Measurements from ENCODE around the gene ATXN10.
"Not testable (repeated sequence)": the region's sequence is repeated elsewhere in the genome, so short reads cannot be mapped to it uniquely, and the experiment has no call there.

The ATXN10 gene

DNA sequence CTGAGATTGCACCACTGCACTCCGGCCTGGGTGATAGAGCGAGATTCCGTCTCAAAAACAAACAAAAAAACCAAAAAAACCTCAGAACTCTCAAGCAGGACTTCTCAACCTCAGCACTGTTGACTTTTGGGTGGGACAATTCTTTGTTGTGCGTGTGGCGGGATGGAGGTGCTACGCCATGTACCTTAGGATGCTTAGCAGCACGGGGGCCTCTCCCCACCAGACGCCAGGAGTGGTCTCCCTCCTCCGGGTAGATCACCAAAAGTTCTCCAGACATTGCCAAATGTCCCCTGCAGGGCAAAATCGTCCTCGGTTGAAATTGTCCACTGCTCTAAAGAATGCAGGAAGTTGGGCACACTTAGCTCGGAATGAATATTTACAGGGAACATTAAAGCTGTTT, 26.9 kb upstream of the ATXN10 start:
- no peak for DNase-seq

DNA sequence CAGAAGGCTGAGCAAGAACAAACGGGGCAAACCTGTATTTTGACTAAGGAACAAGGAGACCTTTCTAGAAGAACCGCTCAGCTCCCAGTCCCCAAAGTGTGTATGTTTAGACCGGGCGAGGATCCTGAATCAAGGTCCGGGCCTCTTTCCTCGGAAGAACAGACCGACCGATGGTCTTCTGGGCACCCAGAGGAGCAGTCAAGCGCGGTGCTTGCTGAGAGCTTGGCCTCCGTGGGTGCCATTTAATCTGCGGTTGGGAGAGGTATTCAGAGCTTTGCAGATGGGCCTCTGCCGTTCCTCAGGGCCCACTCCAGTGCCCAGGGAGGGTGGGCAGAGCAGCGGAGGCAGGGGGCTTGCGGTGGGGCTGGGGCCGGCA, 26.5 kb upstream of the ATXN10 start:
- no peak for DNase-seq

GRCh38 chr22:45645526-45646414, 25.9 kb upstream of the ATXN10 start:
- peak; percentile 77 for DNase-seq

GRCh38 chr22:45647532-45648225, 24.0 kb upstream of the ATXN10 start:
- no peak for DNase-seq

GRCh38 chr22:45648301-45649117, 23.1 kb upstream of the ATXN10 start:
- no peak for DNase-seq

DNA sequence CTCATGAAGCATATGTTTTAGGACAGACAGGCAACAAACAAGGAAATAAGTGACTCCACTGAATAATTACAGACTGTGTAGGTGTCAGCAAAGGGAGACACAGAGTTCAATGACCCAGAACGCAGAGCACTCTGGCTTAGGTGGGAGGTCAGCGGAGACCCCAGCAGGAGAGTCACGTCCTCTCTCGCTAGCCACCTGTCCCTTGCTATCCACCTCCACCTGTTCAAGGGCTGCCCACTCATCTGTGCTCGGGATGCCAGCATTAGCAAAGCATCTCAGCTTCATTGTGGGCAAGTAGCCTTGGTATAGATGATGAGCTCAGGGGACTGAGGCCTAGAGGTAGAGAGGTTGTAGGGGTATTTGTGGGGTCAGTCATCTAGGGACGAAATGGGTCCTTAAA, 21.8 kb upstream of the ATXN10 start:
- DNase-seq: no peak

- no peak for DNase-seq
These were observed 20.9 kb upstream of the ATXN10 start for GRCh38 chr22:45650721-45651120.

- DNase-seq: no peak
These were observed 19.6 kb upstream of the ATXN10 start for GRCh38 chr22:45651931-45652528.

DNA sequence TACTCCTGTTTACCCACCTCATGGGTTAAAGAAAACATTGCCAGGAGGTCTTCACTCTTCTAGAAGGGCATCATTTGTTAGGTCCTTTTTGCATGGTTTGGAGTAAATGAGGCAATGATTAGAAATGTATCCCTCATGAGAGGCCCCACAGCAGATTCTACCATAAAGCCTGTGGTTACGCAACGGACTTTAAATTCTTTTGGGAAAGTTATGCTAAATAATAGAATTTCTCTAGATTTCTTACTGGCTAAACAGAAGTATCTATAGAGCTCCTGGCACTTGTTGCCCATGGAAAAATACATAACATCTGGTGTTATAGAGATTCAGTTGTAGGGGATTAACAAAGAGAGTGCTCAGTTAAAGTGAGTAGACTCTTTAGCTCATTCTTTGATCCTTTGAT, 15.1 kb upstream of the ATXN10 start:
- DNase-seq: no peak

GRCh38 chr22:45657701-45658100, 13.9 kb upstream of the ATXN10 start:
- no peak for DNase-seq

GRCh38 chr22:45664136-45664646, 7.4 kb upstream of the ATXN10 start:
- DNase-seq: no peak

DNA sequence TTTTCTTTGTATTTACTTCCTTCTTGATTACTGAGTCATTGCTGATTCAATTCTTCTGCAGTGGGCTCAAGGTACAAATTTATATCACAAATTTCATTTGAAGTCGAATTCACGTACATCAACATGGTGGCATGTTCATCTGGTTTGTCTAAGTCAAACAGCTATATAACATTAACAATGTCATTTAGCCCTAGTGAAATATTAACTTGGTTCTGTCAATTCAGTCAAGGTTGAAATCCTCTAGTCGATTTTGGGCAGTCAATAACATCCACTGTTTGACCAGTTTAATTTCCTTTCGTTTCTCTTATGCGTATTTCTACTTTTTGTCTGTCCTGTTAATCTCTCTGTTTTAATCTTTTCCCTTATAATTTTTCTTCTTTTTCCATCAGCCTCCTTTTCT, 4.1 kb upstream of the ATXN10 start:
- DNase-seq: no peak

DNA sequence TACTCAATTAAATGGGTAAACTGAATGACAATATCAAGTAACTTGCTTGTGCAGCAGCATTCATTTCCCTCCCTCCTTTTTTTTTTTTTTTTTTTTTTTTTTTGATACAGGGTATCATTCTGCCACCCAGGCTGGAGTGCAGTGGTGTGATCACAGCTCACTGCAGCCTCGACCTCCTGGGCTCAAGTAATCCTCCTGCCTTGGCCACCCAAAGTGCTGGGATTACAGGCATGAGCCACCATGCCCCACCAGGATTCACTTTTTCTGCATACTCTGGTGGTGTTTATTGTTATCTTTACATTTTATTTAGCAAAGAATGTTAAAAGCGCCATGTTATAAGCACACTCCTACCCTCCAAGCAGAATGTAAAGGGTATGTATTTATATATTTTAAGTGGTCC, 1.3 kb upstream of the ATXN10 start:
- not testable (repeated sequence) for DNase-seq

- no peak for DNase-seq
These were observed 452 bp upstream of the ATXN10 start for GRCh38 chr22:45670981-45671782.

DNA sequence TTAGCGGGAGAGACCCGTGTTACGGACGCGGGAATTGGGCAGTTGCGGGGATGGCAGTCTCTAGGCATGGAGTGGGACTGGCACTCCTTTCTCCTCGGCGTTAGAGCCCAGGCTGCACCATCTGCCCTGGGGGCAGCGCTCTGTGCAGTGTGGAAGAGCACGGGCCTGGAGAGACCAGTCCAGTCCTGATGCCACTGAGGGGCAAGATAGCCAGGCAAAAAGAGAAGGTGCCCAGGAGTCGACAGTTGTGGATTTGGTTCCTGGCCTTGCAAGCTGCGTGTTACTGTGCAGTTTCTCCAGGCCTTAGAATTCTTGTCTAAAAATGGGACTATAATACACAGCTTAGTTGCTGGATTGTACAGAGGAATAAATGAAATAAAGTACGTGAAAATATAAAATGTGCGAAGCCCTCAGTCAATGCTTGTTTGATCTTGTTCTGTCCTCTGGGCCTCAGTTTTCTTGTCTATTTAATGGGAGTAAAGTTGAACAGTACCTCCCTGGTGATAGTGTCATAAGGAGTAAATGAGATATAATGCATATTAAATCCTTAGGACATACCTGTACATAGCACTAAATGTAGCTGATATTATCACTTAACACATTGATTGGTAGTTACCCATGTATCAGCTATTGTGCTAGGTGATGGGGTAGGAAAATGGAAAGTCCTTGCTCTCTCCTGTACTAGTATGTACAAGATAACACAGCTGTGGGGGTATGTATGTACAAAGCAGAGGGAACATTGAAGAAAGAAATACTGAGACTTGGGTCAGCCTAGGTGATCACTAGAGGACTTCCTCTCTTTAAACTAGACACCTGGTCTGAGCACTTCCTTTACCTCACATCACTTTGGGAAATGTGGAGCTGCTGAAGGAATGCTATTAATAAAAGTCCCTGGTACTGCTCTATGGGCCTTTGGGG, 1.2 kb downstream of the ATXN10 start:
- DNase-seq: peak; percentile 15

DNA sequence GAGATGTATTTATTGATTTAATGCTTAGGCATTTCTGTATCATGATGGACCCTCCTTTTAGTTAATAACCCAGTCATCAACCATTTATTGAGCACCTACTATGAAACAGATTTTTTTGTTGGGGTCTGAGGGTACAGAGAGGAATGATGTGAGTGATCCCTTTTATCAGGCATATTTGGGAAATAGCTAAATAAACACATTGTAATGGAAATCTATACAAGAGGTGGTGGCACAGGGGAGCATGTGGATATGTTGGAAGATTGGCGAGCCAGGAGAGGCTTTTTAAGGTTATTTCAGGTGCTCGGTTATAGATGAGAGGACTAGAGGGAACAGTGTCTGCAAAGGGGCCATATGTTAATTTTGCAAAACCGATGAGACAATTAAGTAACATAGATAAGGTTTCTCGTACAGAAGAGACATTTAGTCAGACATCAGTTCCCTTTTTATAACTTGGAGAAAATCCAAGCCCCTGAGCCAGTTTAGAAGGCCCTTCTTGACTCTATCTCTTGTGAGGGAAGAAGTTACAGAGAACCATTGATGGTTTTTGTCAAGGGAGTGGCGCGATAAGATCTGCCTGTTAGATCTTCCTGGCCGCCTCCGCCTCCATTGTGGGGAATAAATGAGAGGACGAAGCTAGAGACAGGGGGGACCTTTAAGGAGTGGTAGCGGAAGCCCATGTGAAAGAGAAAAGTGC, 2.0 kb downstream of the ATXN10 start:
- no peak for DNase-seq

GRCh38 chr22:45676024-45676423, 4.4 kb downstream of the ATXN10 start:
- DNase-seq: no peak

DNA sequence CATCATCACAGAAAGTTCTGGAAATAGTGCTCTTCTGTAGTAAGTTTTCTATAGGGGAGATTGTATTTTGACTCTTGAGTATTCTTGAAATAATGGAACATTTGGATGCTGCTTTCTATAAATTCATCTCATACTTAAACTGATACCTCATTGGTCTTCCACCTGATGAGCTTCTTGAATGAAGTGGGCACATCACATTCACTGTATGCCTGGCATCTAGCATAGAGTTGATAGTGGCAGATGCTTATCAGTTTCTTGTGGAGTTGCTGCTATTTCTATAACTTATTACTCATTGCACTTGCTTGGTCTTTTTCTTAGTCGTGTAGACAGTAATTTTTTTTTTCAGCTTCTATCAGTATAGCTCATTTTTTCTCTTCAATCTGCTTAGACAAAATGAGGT, 5.4 kb downstream of the ATXN10 start:
- no peak for DNase-seq

DNA sequence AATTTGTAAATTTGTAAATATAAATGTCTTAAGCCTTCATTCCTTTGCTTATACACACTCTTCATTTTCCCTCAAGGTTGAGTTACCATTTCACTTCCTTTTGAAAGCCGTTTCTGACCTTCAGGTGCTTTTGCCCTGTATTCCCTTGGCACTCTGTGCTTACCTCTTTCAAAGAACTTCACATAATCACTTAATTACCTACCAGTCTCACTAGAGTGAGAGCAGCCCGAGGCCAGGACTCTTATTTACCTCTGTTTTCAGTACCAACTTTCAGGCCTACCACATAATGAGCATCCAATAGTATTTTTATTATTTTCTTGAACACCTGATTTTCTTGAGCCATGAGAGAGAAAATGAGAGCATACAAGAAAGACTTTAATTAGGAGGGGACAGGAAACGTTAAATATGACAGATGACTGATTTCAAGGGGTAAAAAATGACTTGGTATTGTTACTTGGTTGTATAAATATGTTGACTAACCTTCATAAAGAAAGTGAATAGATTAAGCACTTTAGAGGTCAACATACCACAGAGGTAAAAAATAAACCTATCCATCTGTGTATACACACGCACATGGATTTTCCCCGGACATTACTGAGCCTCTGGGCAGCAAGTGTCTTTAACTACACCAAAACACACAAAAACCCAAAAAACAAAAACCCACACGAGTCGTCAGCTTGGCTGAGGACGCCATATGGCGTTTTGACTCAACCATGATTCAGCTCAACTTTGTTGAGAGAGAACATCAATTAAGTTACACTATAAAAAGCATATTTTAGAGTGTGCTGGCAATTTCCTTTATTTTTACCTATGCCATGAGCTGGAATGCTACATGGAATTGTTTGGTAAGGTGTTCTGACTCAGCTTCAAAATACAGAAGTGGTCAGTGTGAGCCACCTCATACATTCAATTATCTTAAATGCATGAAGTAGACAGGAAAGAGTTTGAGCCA, 7.6 kb downstream of the ATXN10 start:
- DNase-seq: no peak

Measured in stimulated activated CD4-positive, alpha-beta T cell treated with anti-CD3 and anti-CD28 coated beads, Interleukin-4, amount 100 ng/mL, for 24 hours (primary cell).